Pancreas (tissue), 10 donors: Measurements from ENCODE around the gene BRS3. TPM values are rescaled to one million over a fixed set of nuclear protein-coding genes. Genes with fewer than 3 reads are reported as not detected.
"Not testable (repeated sequence)": the region's sequence is repeated elsewhere in the genome, so short reads cannot be mapped to it uniquely, and the experiment has no call there.

Experiments used
- ATAC-seq, 4 donors: fragments of 200-7000 bp; cut with Tn5 transposase; one replicate each; pipeline versions ENCODE4 v1.8.0 to v1.9.1; 2020; ENCODE audit warnings: mild to moderate bottlenecking in 4 of 4, moderate library complexity in 4 of 4
- DNase-seq, 6 donors: peaks; one replicate each; pipeline ENCODE4 v3.0.0-alpha.2; 2020
- FAIRE-seq: peaks from 2 replicates; lab custom pipeline; 2012; peaks lifted over from hg19 to GRCh38; lab: Jason Lieb, UNC
- H3K27ac ChIP-seq, 4 donors: fragments of 200-600 bp; sonication (generic); 1 replicate in 3 of 4; 2 replicates in 1 of 4; pipeline versions ENCODE4 v1.5.0 to v1.8.0; 2020
- H3K27me3 ChIP-seq, 4 donors: fragments of 200-600 bp; one replicate each; pipeline ENCODE4 v1.8.0; 2021
- H3K36me3 ChIP-seq, 3 donors: fragments of 200-600 bp; sonication (generic) in 1 of 3; one replicate each; pipeline versions ENCODE4 v1.5.0 to v1.8.0; 2020 to 2021
- H3K4me1 ChIP-seq, 3 donors: fragments of 200-600 bp; one replicate each; pipeline ENCODE4 v1.8.0; 2021
- H3K4me3 ChIP-seq, 4 donors: fragments of 200-600 bp; sonication (generic) in 2 of 4; one replicate each; pipeline versions ENCODE4 v1.5.0 to v1.8.0; 2020 to 2021
- H3K9me3 ChIP-seq, 4 donors: fragments of 200-600 bp; one replicate each; pipeline ENCODE4 v1.8.0; 2021
- CTCF ChIP-seq, 4 donors: fragments of 200-600 bp; sonication (generic) in 3 of 4; IDR thresholded peaks; one replicate each; pipeline versions ENCODE4 v1.5.0 to v1.8.0; 2021; ENCODE audit warnings: antibody characterized with exemption in 4 of 4
- WGBS, 2 donors: extraction: QIAGEN DNeasy Blood & Tissue Kit; methylation state at CpG; one replicate each; pipeline ENCODE4 v1.1.7; 2013; 5-methylcytosine and 5-hydroxymethylcytosine counted together
- intact Hi-C, 3 donors: fragments of 100-400 bp; cut with DNase I; formaldehyde crosslinking; loops; one replicate each; pipeline versions ENCODE4 v1.11.1 to v1.14.2; 2022
- polyA plus RNA-seq, 2 donors: library from polyadenylated mRNA; stranded (reverse); fragments of 200-250 nt; gene quantifications; one replicate each; pipeline ENCODE4 v1.2.3, GENCODE V29; 2013
- total RNA-seq, 6 donors: library from RNA; stranded (reverse); fragmentation: NEBNext Ultra II Directional in 4 of 6; extraction: Animal tissue kit (Norgen Biotek cat#: 25700) in 4 of 6; gene quantifications; one replicate each; pipeline versions ENCODE4 v1.2.1 to v1.2.4, GENCODE V29; 2021 to 2023
- donor health status: healthy with polysubstance abuse.
- donor health status: DM: no; HTN: no; CAD: no; lungs with moderate emphysema.
- donor health status: DM: no; HTN: no; CAD: no.
- donor health status: control.
- donor health status: control.
- donor health status: Bipolar disorder and iron deficiency.
- donor health status: DM: yes; HTN: yes; CAD: no.
- donor health status: DM: no; HTN: no; CAD: no.
- donor health status: DM: no; HTN: no; CAD: no.
- donor health status: DM: yes; HTN: yes; CAD: no.

The BRS3 gene
- total RNA-seq (under 1 TPM in 3 of 6 donors, not detected in 3; 0.12 to 0.16 (median 0.14) TPM), polyA plus RNA-seq (under 1 TPM; 0.11 to 0.21 TPM)

- no peaks in the 10 kb centered on the region for H3K36me3 ChIP-seq
- H3K4me1 ChIP-seq: no peaks in the 10 kb centered on the region
- 42 to 44% methylated on average over 4 of the region's 4 CpGs for WGBS, 2 donors
- H3K27me3 ChIP-seq: peaks cover 0 to 20% (median 5%) of the 10 kb centered on the region in 4 donors
- intact Hi-C loops: no loop called here
- ATAC-seq (no peak), FAIRE-seq (no peak), DNase-seq (no peak)
- no peak within 1 kb of the TSS for H3K4me3 ChIP-seq
- H3K27ac ChIP-seq: no peak within 1 kb of the TSS
- no peak for TF ChIP-seq CTCF (IDR thresholded peaks at IDR 0.05)
- H3K9me3 ChIP-seq: no peaks in the 10 kb centered on the region
These were observed at the start of gene BRS3 for GRCh38 chrX:136487647-136488046. Gene BRS3 (plus strand): TSS chrX:136487947. CDS start chrX:136488115, 168 bp downstream.

- Histone ChIP-seq H3K4me3 (no peak overlapping the region), H3K27me3 (peaks cover 0 to 3% (median 0%) of the 10 kb centered on the region in 4 donors), H3K36me3 (no peaks in the 10 kb centered on the region), H3K9me3 (no peaks in the 10 kb centered on the region), H3K27ac (peak overlapping the region in 1 of 4 donors; percentile 37), H3K4me1 (no peaks in the 10 kb centered on the region)
- no peak for FAIRE-seq
- intact Hi-C loops: no loop called here
- WGBS, 2 donors: 41 to 45% methylated on average over 3 of the region's 3 CpGs
- DNase-seq: no peak
- peak in 3 of 4 donors; percentile 40 to 60 (median 57) for ATAC-seq
- TF ChIP-seq CTCF (IDR thresholded peaks at IDR 0.05): no peak
These were observed 49.6 kb upstream of the BRS3 start for GRCh38 chrX:136438192-136438591.

- H3K36me3 ChIP-seq, DNase-seq, FAIRE-seq, H3K27ac ChIP-seq, H3K4me1 ChIP-seq, intact Hi-C loops, H3K9me3 ChIP-seq, H3K4me3 ChIP-seq, ATAC-seq, H3K27me3 ChIP-seq: not testable (repeated sequence)
- 78 to 81% methylated on average over 15 to 16 of the region's 18 CpGs for WGBS, 2 donors
These were observed 42.1 kb upstream of the BRS3 start for GRCh38 chrX:136445674-136446073.

- WGBS, 2 donors: 84% methylated on average over 6 of the region's 6 CpGs
- intact Hi-C loops: no loop called here
- Histone ChIP-seq H3K4me1 (no peaks in the 10 kb centered on the region), H3K36me3 (no peaks in the 10 kb centered on the region), H3K27me3 (no peaks in the 10 kb centered on the region), H3K4me3 (no peak overlapping the region), H3K9me3 (no peaks in the 10 kb centered on the region), H3K27ac (no peak overlapping the region)
- TF ChIP-seq CTCF (IDR thresholded peaks at IDR 0.05): no peak
- no peak for FAIRE-seq
- ATAC-seq: no peak
- no peak for DNase-seq
These were observed 41.5 kb upstream of the BRS3 start for GRCh38 chrX:136446208-136446607.

GRCh38 chrX:136447308-136447707 is 40.4 kb upstream of the BRS3 start:
- H3K27me3 ChIP-seq: no peaks in the 10 kb centered on the region
- ATAC-seq (no peak), FAIRE-seq (no peak), DNase-seq (no peak)
- H3K4me3 ChIP-seq: no peak overlapping the region
- TF ChIP-seq CTCF (IDR thresholded peaks at IDR 0.05): no peak
- no peaks in the 10 kb centered on the region for H3K9me3 ChIP-seq
- H3K36me3 ChIP-seq: no peaks in the 10 kb centered on the region
- no peak overlapping the region for H3K27ac ChIP-seq
- 78% methylated on average over 2 of the region's 2 CpGs for whole genome bisulfite sequencing, 2 donors
- no peaks in the 10 kb centered on the region for H3K4me1 ChIP-seq
- intact Hi-C loops: no loop called here
